ENCODE results near the gene ITPKB. TPM values are rescaled to one million over a fixed set of nuclear protein-coding genes. Genes with fewer than 3 reads are reported as not detected.
"Not testable (repeated sequence)": the region's sequence is repeated elsewhere in the genome, so short reads cannot be mapped to it uniquely, and the experiment has no call there.

Gene ITPKB
- total and polyA plus RNA-seq, 7 experiments from 2014 or later, result 51.7 to 429 (median 177) TPM

DNA sequence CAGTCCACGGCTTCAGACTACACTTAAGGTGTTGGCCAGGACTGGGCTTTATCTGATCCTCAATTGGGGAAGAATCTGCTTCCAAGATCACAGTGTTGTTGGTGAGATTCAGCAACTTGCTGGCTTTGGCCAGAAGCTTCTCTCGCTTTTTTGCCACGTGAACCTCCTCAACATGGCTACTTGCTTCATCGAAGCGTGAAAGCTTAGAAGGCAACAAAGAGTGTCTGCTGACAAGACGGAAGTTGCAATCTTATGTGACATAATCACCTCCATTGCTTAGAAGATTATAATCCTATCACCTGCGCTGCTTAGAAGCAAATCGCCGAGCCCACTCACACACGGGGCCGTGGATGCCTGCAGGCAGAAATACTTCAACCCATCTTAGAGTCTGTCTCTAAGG is 10.4 kb upstream of the ITPKB start:
- no peaks in the 10 kb centered on the region for H3K36me3 ChIP-seq (ENCODE audit: control insufficient read depth in 2 of 3, insufficient read depth in 3 of 3, low read length in 3 of 3)
- H3K4me3 ChIP-seq (ENCODE audit: low read length), result no peak overlapping the region
- Mint-ChIP-seq H3K9me3 (peaks cover 0 to 1% (median 0%) of the 10 kb centered on the region in 11 donors), H3K27ac (peak overlapping the region in 2 of 9 donors; percentile 62 to 78), H3K4me1 (peaks cover 12 to 50% (median 35%) of the 10 kb centered on the region in 7 donors), H3K27me3 (peaks cover 0 to 9% (median 0%) of the 10 kb centered on the region in 5 donors), H3K4me3 (no peak overlapping the region), H3K36me3 (no peaks in the 10 kb centered on the region)
- intact Hi-C loops (cut with micrococcal nuclease), result no loop called here
- ATAC-seq, result no peak
- no peak for DNase-seq
- POLR2A ChIA-PET, result interaction anchor here (0.6 to 1.6 kb wide), 3 partner anchors 10 to 1182 kb away, joined by 3 to 6 read pairs (median 3); partner anchors contain the start of gene ITPKB
- peaks cover 0 to 13% of the 10 kb centered on the region in 2 donors for H3K4me1 ChIP-seq (ENCODE audit: control insufficient read depth in 2 of 2, insufficient read depth in 2 of 2, low read length in 2 of 2)
- no peaks in the 10 kb centered on the region for H3K9me3 ChIP-seq (ENCODE audit: control insufficient read depth in 2 of 3, low read length in 3 of 3)
- no peak overlapping the region for H3K27ac ChIP-seq (ENCODE audit: low read depth, low read length)
- CTCF ChIA-PET, result interaction anchor here (1.2 kb wide), 1 partner anchor 13 kb away, joined by 4 read pairs; no protein-coding TSS in a partner anchor
- H3K27me3 ChIP-seq (ENCODE audit: control insufficient read depth in 2 of 2, insufficient read depth in 2 of 2, low read length in 2 of 2), result no peaks in the 10 kb centered on the region

DNA sequence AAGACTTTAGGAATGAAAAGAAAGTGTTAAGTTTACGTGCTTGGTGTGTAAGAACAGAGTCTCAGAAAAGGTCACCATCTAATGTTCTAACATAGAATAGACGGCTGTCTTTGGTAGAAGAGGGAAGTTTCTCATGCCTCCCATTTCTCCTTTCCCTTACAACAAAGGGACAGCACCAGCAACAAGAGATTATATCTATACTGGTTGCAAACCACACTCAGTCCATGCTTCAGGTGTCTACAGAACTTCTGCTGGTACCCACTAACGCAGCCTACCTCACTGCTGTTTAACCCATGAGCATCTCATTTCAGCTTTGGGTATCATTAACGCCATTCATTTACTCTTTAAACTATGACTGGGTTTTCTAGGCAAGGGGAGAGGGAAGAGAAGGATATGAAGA is 9.2 kb upstream of the ITPKB start:
- Mint-ChIP-seq H3K4me3 (no peak overlapping the region), H3K27me3 (peaks cover 0 to 6% (median 0%) of the 10 kb centered on the region in 5 donors), H3K4me1 (peaks cover 6 to 39% (median 26%) of the 10 kb centered on the region in 7 donors), H3K27ac (peak overlapping the region in 1 of 9 donors; percentile 8), H3K9me3 (peaks cover 0 to 3% (median 0%) of the 10 kb centered on the region in 11 donors), H3K36me3 (peaks cover 0 to 3% (median 0%) of the 10 kb centered on the region in 5 donors)
- no peaks in the 10 kb centered on the region for H3K36me3 ChIP-seq (ENCODE audit: control insufficient read depth in 2 of 3, insufficient read depth in 3 of 3, low read length in 3 of 3)
- no peak for ATAC-seq
- intact Hi-C loops (cut with micrococcal nuclease), result no loop called here
- H3K27me3 ChIP-seq (ENCODE audit: control insufficient read depth in 2 of 2, insufficient read depth in 2 of 2, low read length in 2 of 2), result no peaks in the 10 kb centered on the region
- no peaks in the 10 kb centered on the region for H3K9me3 ChIP-seq (ENCODE audit: control insufficient read depth in 2 of 3, low read length in 3 of 3)
- ChIA-PET CTCF (interaction anchor here (1.2 kb wide), 1 partner anchor 12 kb away, joined by 4 read pairs; no protein-coding TSS in a partner anchor), POLR2A (no interaction called here)
- no peak overlapping the region for H3K27ac ChIP-seq (ENCODE audit: low read depth, low read length)
- H3K4me1 ChIP-seq (ENCODE audit: control insufficient read depth in 2 of 2, insufficient read depth in 2 of 2, low read length in 2 of 2), result peaks cover 0 to 2% of the 10 kb centered on the region in 2 donors
- H3K4me3 ChIP-seq (ENCODE audit: low read length), result no peak overlapping the region
- no peak for DNase-seq

DNA sequence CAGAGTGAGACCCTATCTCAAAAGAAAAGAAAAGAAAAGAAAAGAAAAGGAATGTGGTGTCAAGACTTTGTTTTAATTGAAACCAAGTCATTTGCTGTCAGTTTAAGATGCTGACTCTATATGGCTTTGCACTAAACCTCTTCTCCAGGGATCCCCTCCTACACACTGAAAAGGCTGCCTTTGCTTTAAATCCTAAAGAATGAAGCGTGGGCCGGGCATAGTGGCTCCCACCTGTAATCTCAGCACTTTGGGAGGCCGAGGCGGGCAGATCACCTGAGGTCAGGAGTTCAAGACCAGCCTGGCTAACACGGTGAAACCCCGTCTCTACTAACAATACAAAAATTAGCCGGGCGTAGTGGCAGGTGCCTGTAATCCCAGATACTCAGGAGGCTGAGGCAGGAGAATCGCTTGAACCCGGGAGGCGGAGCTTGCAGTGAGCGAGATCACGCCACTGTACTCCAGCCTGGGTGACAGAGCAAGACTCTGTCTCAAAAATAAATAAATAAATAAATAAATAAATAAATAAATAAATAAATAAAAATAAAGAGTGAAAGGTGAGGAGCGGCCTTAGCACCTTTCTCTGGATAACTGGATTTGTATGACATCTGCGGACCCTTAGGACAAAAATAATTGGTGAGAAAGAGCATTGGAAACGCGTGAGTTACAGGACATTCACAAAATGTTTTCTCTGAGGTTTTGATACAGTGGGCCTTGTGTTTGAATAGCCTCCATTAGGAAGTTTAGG is 8.6 kb upstream of the ITPKB start:
- CTCF ChIA-PET; H3K9me3 ChIP-seq (ENCODE audit: control insufficient read depth in 2 of 3, low read length in 3 of 3); intact Hi-C loops (cut with micrococcal nuclease); H3K4me3 Mint-ChIP-seq; H3K9me3 Mint-ChIP-seq; DNase-seq; H3K4me3 ChIP-seq (ENCODE audit: low read length); H3K36me3 ChIP-seq (ENCODE audit: control insufficient read depth in 2 of 3, insufficient read depth in 3 of 3, low read length in 3 of 3); H3K27me3 Mint-ChIP-seq; ATAC-seq; H3K36me3 Mint-ChIP-seq; POLR2A ChIA-PET; H3K27ac ChIP-seq (ENCODE audit: low read depth, low read length); H3K27me3 ChIP-seq (ENCODE audit: control insufficient read depth in 2 of 2, insufficient read depth in 2 of 2, low read length in 2 of 2); H3K4me1 ChIP-seq (ENCODE audit: control insufficient read depth in 2 of 2, insufficient read depth in 2 of 2, low read length in 2 of 2): not testable (repeated sequence)
- Mint-ChIP-seq H3K27ac (peak overlapping the region in 1 of 9 donors; percentile 8), H3K4me1 (peaks cover 6 to 41% (median 24%) of the 10 kb centered on the region in 7 donors)

DNA sequence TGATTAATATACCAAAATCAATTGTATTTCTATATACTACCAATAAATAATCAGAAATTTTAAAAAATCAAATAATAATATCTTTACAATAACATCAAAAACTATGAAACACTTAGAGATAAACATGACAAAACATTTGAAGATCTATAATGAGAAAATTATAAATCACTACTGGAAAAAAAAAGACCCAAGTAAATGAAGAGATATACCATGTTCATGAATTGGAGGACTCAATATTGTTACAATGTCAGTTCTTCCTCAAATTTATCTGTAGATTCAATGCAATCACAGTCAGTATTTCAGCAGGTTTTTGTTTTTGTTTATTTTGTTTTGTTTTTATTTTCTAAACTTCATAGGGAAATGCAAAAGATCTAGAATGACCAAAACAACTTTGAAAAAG is 4.2 kb upstream of the ITPKB start:
- ChIA-PET CTCF (no interaction called here), POLR2A (interaction anchor here (0.7 kb wide), 1 partner anchor 17 kb away, joined by 5 read pairs; no protein-coding TSS in a partner anchor)
- H3K27ac ChIP-seq (ENCODE audit: low read depth, low read length), result no peak overlapping the region
- peaks cover 0 to 8% (median 4%) of the 10 kb centered on the region in 11 donors for H3K9me3 Mint-ChIP-seq
- H3K4me1 ChIP-seq (ENCODE audit: control insufficient read depth in 2 of 2, insufficient read depth in 2 of 2, low read length in 2 of 2), result peaks cover 18 to 22% of the 10 kb centered on the region in 2 donors
- intact Hi-C loops (cut with micrococcal nuclease), result no loop called here
- H3K4me1 Mint-ChIP-seq, result peaks cover 4 to 52% (median 38%) of the 10 kb centered on the region in 7 donors
- no peaks in the 10 kb centered on the region for H3K27me3 ChIP-seq (ENCODE audit: control insufficient read depth in 2 of 2, insufficient read depth in 2 of 2, low read length in 2 of 2)
- no peak overlapping the region for H3K4me3 ChIP-seq (ENCODE audit: low read length)
- peaks cover 0 to 8% (median 0%) of the 10 kb centered on the region in 5 donors for H3K36me3 Mint-ChIP-seq
- H3K4me3 Mint-ChIP-seq, result no peak overlapping the region
- no peaks in the 10 kb centered on the region for H3K9me3 ChIP-seq (ENCODE audit: control insufficient read depth in 2 of 3, low read length in 3 of 3)
- ATAC-seq (no peak), DNase-seq (no peak)
- H3K36me3 ChIP-seq (ENCODE audit: control insufficient read depth in 2 of 3, insufficient read depth in 3 of 3, low read length in 3 of 3), result peaks cover 0 to 9% (median 0%) of the 10 kb centered on the region in 3 experiments
- H3K27me3 Mint-ChIP-seq, result peaks cover 0 to 3% (median 0%) of the 10 kb centered on the region in 5 donors
- peak overlapping the region in 1 of 9 donors; percentile 60 for H3K27ac Mint-ChIP-seq

DNA sequence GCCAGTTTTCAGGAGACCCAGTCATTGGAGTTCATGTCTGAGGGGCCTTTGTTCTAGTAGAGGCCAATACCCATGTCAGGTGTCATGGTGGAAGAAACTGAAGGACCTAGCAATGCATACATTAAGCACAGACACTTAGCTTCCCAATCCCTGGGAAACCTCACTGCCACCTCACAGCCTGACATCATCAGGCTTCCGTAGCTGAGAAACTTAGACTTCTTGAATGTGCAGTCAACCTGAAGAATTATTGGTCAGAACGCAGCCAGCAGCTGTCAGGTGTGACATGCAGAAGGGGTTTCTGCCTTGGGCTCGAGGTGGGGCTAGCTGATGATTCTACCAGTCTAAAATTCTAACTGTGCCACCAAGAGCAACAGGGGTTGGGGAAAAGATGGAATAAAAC is 1.9 kb upstream of the ITPKB start:
- Mint-ChIP-seq H3K27me3 (no peaks in the 10 kb centered on the region), H3K4me1 (peaks cover 7 to 43% (median 31%) of the 10 kb centered on the region in 7 donors), H3K27ac (peak overlapping the region; percentile 46 to 99 (median 89)), H3K4me3 (peak overlapping the region in 6 of 10 donors; percentile 7 to 59 (median 44)), H3K9me3 (peaks cover 0 to 8% (median 4%) of the 10 kb centered on the region in 11 donors), H3K36me3 (peaks cover 0 to 16% (median 4%) of the 10 kb centered on the region in 5 donors)
- CTCF ChIA-PET, result interaction anchor here (0.6 to 0.9 kb wide), 2 partner anchors 30 to 44 kb away, joined by 3 to 5 read pairs; no protein-coding TSS in a partner anchor
- intact Hi-C loops (cut with micrococcal nuclease), result loop anchor here in 1 of 2 donors (1.0 kb wide), 1 partner anchor 14 kb away; no protein-coding TSS in a partner anchor
- ATAC-seq (no peak), DNase-seq (no peak)
- Histone ChIP-seq H3K27ac (ENCODE audit: low read depth, low read length) (no peak overlapping the region), H3K9me3 (ENCODE audit: control insufficient read depth in 2 of 3, low read length in 3 of 3) (no peaks in the 10 kb centered on the region), H3K4me3 (ENCODE audit: low read length) (no peak overlapping the region), H3K36me3 (ENCODE audit: control insufficient read depth in 2 of 3, insufficient read depth in 3 of 3, low read length in 3 of 3) (peaks cover 0 to 31% (median 8%) of the 10 kb centered on the region in 3 experiments), H3K27me3 (ENCODE audit: control insufficient read depth in 2 of 2, insufficient read depth in 2 of 2, low read length in 2 of 2) (no peaks in the 10 kb centered on the region), H3K4me1 (ENCODE audit: control insufficient read depth in 2 of 2, insufficient read depth in 2 of 2, low read length in 2 of 2) (peaks cover 22 to 25% of the 10 kb centered on the region in 2 donors)
- POLR2A ChIA-PET, result interaction anchor here (0.6 to 4.9 kb wide), 8 partner anchors 11 to 87 kb away, joined by 3 to 24 read pairs (median 8); no protein-coding TSS in a partner anchor

DNA sequence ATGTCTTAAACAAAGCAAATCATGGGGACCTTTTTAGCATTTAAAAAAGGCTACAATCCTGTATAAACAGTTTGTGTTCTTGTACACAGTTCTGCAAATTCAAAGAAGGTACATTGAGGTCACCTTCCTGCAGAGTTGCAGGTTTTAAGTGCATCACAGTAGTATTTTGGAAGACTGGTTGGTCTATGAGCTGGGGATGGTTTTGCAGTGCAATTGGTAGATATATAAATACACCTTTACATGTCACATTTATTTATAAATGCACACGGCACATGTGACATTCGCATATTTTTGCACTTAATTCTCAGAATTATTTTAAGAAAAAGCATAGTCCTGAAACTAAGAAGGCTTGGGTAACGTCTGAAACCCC is 599 bp upstream of the ITPKB start:
- Mint-ChIP-seq H3K27me3 (no peaks in the 10 kb centered on the region), H3K27ac (peak overlapping the region; percentile 89 to 99 (median 97)), H3K4me3 (peak overlapping the region; percentile 89 to 99 (median 93)), H3K4me1 (peaks cover 13 to 43% (median 29%) of the 10 kb centered on the region in 7 donors), H3K36me3 (peaks cover 0 to 29% (median 16%) of the 10 kb centered on the region in 5 donors), H3K9me3 (peaks cover 0 to 8% (median 4%) of the 10 kb centered on the region in 11 donors)
- intact Hi-C loops (cut with micrococcal nuclease), result loop anchor here (1.0 to 10.0 kb wide), 18 partner anchors 8 to 1345 kb away; partner anchors contain the start of genes COQ8A (in 2 of the 2), PARP1 (in 2 of the 2), ARF1 (in 1 of the 2) and H3-3A (in 1 of the 2)
- Histone ChIP-seq H3K4me1 (ENCODE audit: control insufficient read depth in 2 of 2, insufficient read depth in 2 of 2, low read length in 2 of 2) (peaks cover 22 to 33% of the 10 kb centered on the region in 2 donors), H3K4me3 (ENCODE audit: low read length) (peak overlapping the region; percentile 36), H3K9me3 (ENCODE audit: control insufficient read depth in 2 of 3, low read length in 3 of 3) (no peaks in the 10 kb centered on the region), H3K27ac (ENCODE audit: low read depth, low read length) (peak overlapping the region; percentile 65), H3K27me3 (ENCODE audit: control insufficient read depth in 2 of 2, insufficient read depth in 2 of 2, low read length in 2 of 2) (no peaks in the 10 kb centered on the region), H3K36me3 (ENCODE audit: control insufficient read depth in 2 of 3, insufficient read depth in 3 of 3, low read length in 3 of 3) (peaks cover 0 to 41% (median 20%) of the 10 kb centered on the region in 3 experiments)
- POLR2A ChIA-PET, result interaction anchor here (0.6 to 4.9 kb wide), 25 partner anchors 10 to 201 kb away, joined by 3 to 24 read pairs (median 5); partner anchors contain the start of gene COQ8A
- CTCF ChIA-PET, result interaction anchor here (1.0 to 1.5 kb wide), 5 partner anchors 9 to 104 kb away, joined by 3 to 7 read pairs (median 6); no protein-coding TSS in a partner anchor
- DNase-seq (no peak), ATAC-seq (peak; percentile 45)

All from naive thymus-derived CD4-positive, alpha-beta T cell (primary cell).